RCC 7860 (cell line): ENCODE results near the gene LMAN1L.

Source experiments
- DNase-seq: peaks from one replicate; pipeline ENCODE4 v3.0.0-alpha.2; 2015; ENCODE audit warnings: low spot score
- FAIRE-seq: peaks from 2 replicates; lab custom pipeline; 2012; peaks lifted over from hg19 to GRCh38; lab: Jason Lieb, UNC

LMAN1L gene

GRCh38 chr15:74833376-74834107 is 20.9 kb downstream of the LMAN1L start:
- FAIRE-seq (no peak), DNase-seq (no peak)

DNA sequence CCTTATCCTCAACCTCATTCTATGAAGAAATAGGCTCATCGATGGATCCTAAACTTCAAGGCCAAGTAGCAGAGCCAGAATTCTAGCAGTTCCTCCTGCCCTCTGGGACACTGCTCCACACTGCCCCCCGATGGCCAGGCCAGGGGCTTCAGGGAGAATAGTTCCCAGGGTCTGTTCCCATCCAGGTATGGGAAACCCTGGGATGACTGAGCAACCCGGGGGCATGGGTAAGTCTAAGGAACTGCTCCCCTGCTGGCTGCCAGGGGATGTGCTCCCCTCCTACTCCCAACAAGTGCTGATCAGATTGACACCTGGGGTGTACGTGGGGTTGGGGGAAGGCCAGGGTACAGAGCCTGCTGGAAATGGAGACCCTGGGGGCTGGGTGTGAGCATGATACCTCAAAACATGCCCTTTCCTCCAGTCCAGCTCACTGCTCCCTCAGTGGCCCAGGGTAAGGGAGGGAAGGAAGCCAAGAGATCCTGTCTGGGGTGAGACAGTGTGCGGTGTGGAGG is 22.7 kb downstream of the LMAN1L start:
- peak; percentile 48 for DNase-seq
- no peak for FAIRE-seq

GRCh38 chr15:74836846-74837245 is 24.2 kb downstream of the LMAN1L start:
- FAIRE-seq (no peak), DNase-seq (no peak)

- FAIRE-seq (no peak), DNase-seq (no peak)
These were observed 25.0 kb downstream of the LMAN1L start for GRCh38 chr15:74837482-74838136.

GRCh38 chr15:74838137-74838516 is 25.5 kb downstream of the LMAN1L start:
- FAIRE-seq, result no peak
- DNase-seq, result no peak

DNA sequence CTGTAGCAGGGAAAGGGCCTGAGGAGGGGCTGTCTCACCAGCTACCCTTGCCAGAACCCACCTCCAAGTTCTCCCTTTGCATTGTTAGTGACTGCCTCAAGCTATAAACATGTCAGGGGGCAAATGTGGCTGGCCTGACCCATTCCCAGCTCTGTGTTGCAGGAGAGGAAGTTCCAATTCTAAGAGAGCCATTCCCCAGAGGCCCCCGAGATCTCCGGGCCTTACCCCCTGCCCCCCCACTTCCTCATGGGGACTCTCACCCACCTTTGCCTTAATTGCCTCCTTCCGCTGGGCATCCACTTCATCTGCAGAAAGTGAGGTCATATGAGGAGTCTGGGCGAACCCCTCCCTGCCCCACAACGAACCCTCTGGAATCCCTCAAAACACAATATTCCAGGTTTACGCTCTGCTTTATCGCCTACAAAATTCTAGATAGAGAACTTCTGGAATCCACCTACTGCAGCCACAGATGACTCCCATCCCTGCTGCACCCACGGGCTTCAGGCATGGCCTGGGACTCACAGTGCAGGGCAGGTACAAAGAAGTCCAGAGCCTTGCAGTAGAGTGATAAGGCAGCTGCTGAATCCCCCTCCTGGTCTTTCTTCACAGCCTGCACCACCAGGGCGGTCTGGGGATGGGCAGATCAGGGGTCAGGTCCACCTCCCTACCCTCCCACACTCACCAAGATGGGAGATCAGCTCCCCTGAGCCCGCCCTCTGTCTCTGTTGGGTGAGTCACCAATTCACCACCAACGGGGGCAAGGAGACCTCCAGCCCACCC is 26.3 kb downstream of the LMAN1L start:
- FAIRE-seq, result no peak
- DNase-seq, result no peak

GRCh38 chr15:74839526-74840395 is 27.1 kb downstream of the LMAN1L start:
- no peak for FAIRE-seq

DNA sequence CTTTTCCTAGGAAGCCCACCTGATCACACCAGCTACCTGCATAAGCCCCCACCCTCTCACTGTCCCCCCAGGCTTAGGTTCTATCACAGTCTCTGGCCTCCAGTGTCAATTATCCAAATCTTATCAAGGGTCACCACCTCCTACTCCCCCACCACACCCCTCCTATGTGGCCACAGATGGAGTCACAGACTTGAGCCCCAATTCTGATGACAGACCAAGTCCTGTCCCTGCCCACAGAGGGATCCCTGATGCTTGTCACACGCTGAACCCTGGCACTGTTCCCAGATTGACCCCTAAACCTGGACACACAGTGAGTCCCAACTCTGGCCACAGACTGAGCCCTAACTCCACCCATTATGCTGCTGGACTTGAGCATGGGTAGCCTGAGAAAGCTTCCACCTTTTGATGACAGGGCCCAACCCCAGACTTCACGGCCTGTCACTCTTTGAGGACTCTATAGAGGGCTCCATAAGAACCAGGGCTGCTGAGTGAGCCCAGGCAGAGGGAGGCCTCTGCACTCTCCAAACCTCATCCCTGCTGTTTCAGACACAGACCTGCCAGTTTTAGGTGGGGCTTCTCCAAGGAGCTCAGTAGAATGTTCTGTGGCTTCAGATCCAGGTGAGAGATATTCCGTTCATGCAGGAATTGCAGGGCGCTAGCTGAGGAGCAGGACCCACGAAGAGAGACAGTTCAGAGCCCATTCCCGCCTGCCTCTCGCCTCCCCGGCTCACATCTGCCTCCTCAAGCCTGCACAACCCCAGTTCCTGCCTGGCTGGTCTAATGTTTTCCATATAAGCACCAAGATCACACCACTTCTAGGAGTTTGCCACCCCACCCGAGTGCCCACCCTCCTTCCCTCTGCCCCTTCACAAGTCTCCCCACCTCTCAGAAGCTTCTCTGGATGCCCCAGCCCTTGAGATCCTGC is 28.5 kb downstream of the LMAN1L start:
- FAIRE-seq (no peak), DNase-seq (no peak)

More at GRCh38 chr15:74839526-74840395, 27.1 kb downstream of the LMAN1L start:
- DNase-seq, result no peak

DNA sequence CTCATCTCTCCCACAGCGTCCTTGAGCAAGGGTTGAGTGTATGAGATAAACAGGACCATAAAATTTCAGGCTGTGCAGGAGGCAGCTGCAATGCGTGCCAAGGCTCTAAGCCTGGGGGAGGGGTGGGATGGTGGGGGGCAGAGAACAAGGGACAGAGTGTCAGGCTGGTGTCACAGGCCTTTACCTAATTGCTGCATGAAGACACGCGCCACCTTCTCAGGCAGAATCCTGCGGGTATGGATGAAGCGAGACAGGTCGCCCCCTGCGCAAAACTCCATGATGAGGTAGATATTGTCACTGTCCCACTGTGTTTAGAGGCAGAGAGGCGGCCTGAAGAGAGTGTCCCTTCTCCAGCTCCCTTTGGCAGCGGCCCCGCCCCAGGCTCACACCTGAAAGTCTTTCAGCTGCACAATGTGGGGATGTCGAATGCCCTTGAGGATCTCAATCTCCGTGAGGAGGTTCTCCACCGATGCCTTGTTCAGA is 29.3 kb downstream of the LMAN1L start:
- FAIRE-seq, result no peak
- DNase-seq, result no peak

DNA sequence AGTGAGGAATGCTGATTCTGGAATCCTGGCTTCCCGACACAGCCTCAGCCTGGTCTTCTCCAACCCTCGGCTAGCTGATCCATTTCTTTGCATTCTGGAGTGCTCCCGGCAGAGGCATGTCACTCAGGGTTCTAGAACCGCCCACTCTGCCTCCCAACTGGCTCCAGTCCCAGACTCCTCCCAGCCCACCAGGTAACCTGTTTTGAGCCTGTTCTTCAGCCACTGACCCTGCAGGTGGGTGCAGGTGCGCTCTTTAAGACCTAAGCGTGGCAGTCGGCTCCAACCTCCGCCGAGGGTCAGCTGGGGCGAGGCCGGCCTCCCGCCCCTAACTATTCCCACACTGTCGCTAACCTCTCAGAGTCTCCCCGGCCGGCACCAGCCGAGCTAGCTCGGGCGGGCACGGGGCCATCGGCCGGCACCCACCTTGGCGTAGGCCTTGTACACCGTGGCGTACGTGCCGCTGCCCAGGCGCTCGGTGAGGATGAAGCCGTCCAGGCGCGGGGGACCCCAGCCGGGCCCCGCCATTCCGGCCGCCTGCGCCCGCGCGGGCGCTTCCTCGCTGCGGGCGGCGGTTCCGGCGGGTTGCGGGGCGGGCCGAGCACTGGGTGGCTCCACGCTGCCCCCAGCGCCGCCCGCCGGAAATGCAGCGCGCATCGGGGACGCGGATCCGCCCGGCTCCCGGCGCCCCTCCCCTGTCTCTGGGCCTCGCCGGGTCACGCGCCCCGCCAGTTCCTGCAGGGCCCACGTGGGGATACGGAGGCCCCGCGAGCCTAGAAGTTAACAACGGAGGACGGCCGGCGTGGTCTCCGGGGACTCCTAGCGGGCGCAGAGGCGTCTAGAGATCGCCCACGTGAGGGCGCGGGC is 30.2 kb downstream of the LMAN1L start, which contains the start of gene ULK3:
Gene ULK3 (minus strand): TSS at position 576 of the 864 bp plus-strand sequence. CDS start 51 bp downstream, at position 525.
- DNase-seq (peak; percentile 55), FAIRE-seq (no peak)

DNA sequence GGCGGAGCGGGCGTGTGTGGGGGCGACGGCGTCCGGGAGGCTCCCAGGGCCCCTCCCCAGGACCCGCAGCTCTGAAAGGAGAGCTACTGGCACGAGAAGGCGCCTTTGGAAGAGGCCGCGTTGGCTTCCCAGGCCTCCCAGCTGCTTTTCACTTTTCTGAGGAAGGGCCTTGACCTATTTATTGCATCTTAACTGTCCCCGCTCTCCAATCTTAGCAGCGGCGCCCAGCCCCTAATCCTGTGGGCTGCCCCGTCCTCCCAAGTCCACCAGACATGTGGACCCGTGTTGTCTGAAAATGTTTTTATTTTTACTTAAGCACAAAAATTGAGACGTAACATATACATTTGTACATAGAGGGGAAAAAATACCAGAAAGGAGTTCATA is 30.8 kb downstream of the LMAN1L start:
- FAIRE-seq, result no peak
- DNase-seq, result no peak

GRCh38 chr15:74843891-74844299 is 31.3 kb downstream of the LMAN1L start:
- FAIRE-seq (no peak), DNase-seq (no peak)

DNA sequence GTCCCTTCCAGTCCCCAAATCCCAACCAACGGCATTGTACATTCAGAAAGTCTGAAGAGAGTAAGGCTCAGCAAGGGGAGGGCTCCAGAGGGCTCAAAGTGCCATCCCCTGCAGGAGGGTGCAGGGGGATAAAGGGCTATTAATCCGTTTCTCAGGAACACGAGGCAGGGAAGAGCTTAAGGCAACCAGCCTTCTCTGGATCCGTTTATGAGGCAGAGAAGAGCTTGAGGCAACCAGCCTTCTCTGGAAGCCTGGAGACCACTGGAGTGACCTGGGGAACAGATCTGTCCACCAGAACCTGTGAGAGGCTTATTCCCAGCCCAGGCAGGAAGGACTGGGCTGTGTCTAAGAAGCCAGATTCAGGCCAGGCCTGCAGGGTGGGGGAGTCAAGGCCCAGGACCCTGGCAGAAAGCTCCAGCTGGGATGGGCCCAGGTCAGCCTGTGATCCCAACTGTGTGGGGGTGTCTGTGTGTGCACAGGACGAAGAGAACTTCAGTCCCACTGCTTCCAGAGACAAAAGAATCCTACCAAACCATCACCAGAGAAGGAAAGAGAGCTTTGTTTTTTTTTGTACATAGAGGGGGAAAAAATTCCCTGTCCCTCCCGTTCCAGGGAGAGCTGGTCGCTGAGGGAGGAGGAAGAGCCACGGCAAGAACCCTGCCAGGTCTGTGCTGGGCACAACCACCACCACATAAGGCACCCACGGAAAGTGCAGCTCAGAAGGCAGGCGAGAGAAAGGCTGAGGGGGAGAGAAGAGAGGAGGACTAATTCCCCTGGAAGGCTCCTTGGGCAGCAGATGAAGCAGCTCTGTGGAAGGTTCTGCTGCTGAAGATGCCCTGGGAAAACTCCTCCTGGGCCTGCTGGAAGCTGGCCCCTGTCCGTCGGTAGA is 31.9 kb downstream of the LMAN1L start:
- FAIRE-seq (no peak), DNase-seq (no peak)

DNA sequence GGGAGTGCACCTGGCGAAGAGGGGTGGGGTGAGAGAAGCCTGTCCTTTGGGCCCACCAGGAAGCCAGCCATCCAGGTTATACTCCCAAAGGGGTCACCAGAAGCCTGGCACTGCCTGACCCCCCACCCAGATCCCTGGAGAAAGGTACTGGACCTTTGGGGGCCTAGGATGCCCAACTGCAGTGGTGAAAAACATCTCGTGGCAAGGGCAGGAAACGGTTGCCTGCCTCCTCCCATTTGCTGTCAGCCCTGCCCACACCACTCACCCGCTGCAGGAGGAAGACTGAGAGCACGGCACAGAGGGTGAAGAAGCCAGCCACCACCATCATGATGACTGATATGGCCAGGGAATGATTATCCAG is 32.6 kb downstream of the LMAN1L start:
- no peak for FAIRE-seq
- DNase-seq, result no peak

DNA sequence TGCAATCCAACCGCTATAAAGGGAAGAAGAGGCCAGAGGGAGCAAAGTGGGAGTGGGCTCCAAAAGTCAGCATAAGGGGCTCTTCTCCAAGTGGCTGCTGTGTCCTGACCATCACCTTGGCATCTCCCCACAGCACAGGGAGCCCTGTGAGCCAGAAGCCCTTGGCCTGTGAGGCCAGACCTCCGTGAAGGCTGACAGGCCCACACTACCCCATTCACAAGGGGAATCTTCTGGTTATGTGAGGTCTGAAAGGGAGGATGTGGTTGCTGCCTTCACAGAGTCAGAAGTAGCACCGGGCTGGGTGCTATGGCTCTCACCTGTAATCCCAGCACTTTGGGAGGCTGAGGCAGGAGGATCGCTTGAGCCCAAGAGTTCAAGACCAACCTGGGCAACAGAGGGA is 32.9 kb downstream of the LMAN1L start:
- no peak for FAIRE-seq
- DNase-seq, result no peak

DNA sequence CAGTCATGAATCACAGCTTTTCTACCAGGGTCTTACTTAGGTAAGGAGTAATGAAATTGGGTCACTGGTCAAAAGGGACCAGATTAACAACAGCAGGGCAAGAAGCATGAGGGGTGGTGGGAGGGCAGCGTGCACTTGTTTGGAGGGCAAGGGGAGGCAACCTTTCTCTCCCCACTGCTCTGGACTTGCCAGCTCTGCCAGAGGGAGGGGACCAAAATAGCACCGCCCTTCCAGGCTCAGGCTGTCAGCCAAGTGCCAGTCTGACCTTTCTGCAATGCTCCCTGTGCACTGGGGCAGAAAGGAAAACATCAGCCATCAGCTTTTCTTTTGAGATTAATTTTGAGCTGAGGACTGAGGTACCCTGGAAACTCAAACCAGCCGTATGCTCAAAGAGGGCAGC is 34.8 kb downstream of the LMAN1L start:
- DNase-seq, result no peak
- no peak for FAIRE-seq

GRCh38 chr15:74850393-74850792 is 37.8 kb downstream of the LMAN1L start:
- FAIRE-seq (no peak), DNase-seq (no peak)
